GM12873 (cell line): ENCODE results near the gene KSR2.

Source experiments
- TF ChIP-seq, protein P1 (sequence below): IDR thresholded peaks from 2 replicates; pipeline ENCODE4 v1.5.1; 2012; ENCODE audit warnings: low read depth, mild to moderate bottlenecking, moderate library complexity, low read length, control low read depth; ENCODE audit not compliant: insufficient read depth; ENCODE audit errors: missing control alignments

The KSR2 gene

GRCh38 chr12:117437516-117438255, 531.1 kb downstream of the KSR2 start:
- TF ChIP-seq, protein P1, sequence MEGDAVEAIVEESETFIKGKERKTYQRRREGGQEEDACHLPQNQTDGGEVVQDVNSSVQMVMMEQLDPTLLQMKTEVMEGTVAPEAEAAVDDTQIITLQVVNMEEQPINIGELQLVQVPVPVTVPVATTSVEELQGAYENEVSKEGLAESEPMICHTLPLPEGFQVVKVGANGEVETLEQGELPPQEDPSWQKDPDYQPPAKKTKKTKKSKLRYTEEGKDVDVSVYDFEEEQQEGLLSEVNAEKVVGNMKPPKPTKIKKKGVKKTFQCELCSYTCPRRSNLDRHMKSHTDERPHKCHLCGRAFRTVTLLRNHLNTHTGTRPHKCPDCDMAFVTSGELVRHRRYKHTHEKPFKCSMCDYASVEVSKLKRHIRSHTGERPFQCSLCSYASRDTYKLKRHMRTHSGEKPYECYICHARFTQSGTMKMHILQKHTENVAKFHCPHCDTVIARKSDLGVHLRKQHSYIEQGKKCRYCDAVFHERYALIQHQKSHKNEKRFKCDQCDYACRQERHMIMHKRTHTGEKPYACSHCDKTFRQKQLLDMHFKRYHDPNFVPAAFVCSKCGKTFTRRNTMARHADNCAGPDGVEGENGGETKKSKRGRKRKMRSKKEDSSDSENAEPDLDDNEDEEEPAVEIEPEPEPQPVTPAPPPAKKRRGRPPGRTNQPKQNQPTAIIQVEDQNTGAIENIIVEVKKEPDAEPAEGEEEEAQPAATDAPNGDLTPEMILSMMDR: no peak

DNA sequence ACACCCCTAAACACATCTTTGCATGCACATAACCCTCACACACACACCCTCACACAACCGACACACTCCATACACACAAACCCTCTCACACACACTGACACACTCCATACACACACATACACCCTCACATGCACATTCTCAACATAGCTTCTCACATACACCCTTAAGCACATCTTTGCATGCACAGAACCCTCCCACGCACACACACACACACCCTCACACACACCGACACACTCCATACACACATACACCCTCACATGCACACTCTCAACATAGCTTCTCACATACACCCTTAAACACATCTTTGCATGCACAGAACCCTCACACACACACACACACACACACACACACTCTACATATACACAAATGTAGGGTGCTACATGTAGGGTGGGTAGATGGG, 534.9 kb downstream of the KSR2 start:
- TF ChIP-seq, protein P1: no peak

DNA sequence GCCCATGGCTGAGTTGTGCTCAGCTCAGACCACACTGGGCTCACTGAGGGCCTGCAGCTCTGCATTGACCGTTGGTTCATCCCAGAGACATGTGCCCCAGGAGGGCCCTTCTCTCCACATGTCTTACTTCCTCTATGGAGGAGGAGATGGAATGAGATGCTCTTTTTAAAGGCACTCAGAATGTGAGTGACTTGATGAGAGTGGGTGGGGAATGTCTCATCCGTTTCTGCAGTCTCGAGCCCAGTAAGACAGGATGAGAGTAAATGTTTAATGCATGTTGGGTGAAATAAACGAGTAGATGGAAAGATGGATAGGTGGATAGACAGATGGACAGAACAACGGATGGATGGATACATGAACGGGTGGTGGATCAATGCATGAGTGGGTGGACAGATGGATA, 538.5 kb downstream of the KSR2 start:
- TF ChIP-seq, protein P1: no peak

GRCh38 chr12:117427211-117427610, 541.6 kb downstream of the KSR2 start:
- TF ChIP-seq, protein P1: no peak

DNA sequence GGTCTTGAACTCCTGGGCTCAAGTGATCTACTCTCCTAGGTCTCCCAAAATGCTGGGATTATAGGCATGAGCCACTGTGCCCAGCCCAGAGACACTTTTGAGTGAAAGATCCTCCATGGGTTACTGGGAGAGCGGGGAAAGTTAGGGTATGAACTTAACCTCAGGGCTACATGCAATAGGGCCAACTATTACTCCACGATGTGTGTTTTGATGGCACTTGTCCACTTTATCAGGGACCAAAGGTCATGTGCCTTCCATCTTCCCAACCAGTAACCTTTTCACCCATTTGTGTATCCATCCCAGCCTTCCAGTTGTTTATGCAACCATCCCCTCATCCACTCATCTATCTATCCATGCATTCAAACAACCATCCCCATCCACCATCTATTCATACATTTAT, 546.8 kb downstream of the KSR2 start:
- TF ChIP-seq, protein P1: no peak

DNA sequence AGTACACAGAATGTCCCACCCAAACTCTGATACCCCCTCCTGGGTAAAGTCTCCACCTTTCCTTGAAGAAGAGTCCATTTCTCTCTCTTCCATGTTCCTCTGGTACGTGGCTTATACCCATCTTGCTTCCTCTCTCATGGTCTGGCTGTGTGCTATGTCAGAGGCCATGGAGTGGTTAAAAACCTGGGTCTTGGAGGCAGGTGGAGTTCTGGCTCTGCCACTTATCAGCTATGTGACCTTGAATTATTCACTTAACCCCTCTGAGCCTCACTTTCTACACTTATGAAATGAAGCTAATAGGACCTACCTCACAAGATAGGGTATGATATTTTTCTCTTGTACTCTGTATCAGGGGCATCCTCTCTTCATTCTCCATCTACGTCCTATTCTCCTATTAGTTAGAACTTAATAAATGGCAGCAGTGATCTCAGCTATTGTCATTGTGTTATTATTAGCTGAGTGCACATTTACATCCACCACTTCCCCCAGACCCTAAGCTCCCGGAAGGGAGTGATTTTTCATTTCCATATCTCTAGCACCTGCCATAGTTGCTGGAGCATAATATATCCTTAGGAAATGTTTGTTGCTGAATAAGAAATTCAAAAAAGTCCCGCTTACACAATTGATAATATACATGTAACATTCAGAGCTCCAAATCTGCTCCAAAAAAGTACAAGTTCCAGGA, 547.6 kb downstream of the KSR2 start:
- TF ChIP-seq, protein P1: no peak

GRCh38 chr12:117417004-117417403, 551.8 kb downstream of the KSR2 start:
- TF ChIP-seq, protein P1: no peak
